Measurements from ENCODE around the gene TNP1. TPM values are rescaled to one million over a fixed set of nuclear protein-coding genes. Genes with fewer than 3 reads are reported as not detected.
A peak's percentile ranks its signal among the peaks of the same experiment; 100 is the strongest.

The TNP1 gene, protein sequence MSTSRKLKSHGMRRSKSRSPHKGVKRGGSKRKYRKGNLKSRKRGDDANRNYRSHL
- polyA plus RNA-seq (2013, experiment 1 of 2), result 0.15 TPM
- polyA plus RNA-seq (2013, experiment 2 of 2), result not detected

DNA sequence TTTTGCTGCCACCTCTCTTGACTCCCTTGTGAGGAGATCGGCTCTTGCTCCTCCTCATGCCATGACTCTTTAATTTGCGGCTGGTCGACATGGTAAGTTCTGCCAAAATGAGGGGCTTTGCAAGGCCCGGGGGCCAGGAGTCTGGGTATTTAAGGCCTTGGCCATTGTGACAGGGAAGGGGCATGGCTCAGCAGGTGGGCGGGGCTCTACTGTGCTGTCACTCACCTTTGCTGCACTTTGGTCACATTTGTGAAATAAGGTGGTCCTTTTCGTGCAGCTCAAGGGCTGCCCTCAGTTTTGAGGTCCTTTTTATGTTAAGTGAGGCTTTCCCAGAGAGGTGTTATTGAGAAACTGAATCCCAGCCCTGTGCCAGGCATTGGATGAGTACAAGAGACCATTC is at the start of gene TNP1:
Gene TNP1 (minus strand): TSS at position 121 of the 400 bp plus-strand sequence. CDS start 30 bp downstream, at position 91.
- Histone ChIP-seq H3K23ac (ENCODE audit: low read depth, low read length, poor library complexity) (no peak within 1 kb of the TSS), H2AK5ac (ENCODE audit: low read depth, low read length) (no peak within 1 kb of the TSS), H3K18ac (ENCODE audit: low read length) (peak within 1 kb of the TSS; percentile 57), H3K4ac (ENCODE audit: low read length) (no peak within 1 kb of the TSS), H4K8ac (ENCODE audit: low read depth, low read length) (no peak within 1 kb of the TSS), H2BK120ac (ENCODE audit: low read depth, low read length) (no peak within 1 kb of the TSS), H3K27me3 (ENCODE audit: control insufficient read depth in 3 of 3, insufficient read depth in 3 of 3, low read depth in 1 of 3, low read length in 3 of 3) (no peaks in the 10 kb centered on the region), H3K14ac (ENCODE audit: low read length) (no peak within 1 kb of the TSS), H3K4me2 (ENCODE audit: insufficient read depth, low read length, poor library complexity, severe bottlenecking) (no peak within 1 kb of the TSS), H3K27ac (replicated peaks; ENCODE audit: low read length) (no peak within 1 kb of the TSS), H3K79me1 (ENCODE audit: low read depth, low read length) (no peaks in the 10 kb centered on the region), H3K36me3 (replicated peaks in 1 of 2; ENCODE audit: control insufficient read depth in 2 of 2, insufficient read depth in 2 of 2, low read length in 2 of 2) (no peaks in the 10 kb centered on the region), H3K9me3 (replicated peaks in 1 of 2; ENCODE audit: control insufficient read depth in 2 of 2, insufficient read depth in 1 of 2, low read depth in 1 of 2, low read length in 2 of 2) (no peaks in the 10 kb centered on the region), H2BK12ac (ENCODE audit: low read length) (no peak within 1 kb of the TSS), H3K9ac (ENCODE audit: low read depth, low read length, poor library complexity) (no peak within 1 kb of the TSS), H2BK15ac (ENCODE audit: low read length) (peak within 1 kb of the TSS; percentile 32), H2BK5ac (ENCODE audit: low read length) (no peak within 1 kb of the TSS), H3K4me3 (ENCODE audit: low read length in 2 of 2) (no peak within 1 kb of the TSS), H4K91ac (ENCODE audit: low read depth, low read length, poor library complexity) (no peak within 1 kb of the TSS), H2AFZ (ENCODE audit: low read length) (no peak within 1 kb of the TSS), H3K4me1 (ENCODE audit: control insufficient read depth in 2 of 2, insufficient read depth in 1 of 2, low read depth in 1 of 2, low read length in 2 of 2) (peaks cover 21 to 26% of the 10 kb centered on the region in 2 donors)
- no peak for DNase-seq (ENCODE audit: low spot score)
- WGBS, 2 donors (ENCODE audit: extremely low coverage in 2 of 2, insufficient read length in 2 of 2, insufficient replicate concordance in 1 of 2), result no CpG with 5 or more reads among the region's 6 CpGs

DNA sequence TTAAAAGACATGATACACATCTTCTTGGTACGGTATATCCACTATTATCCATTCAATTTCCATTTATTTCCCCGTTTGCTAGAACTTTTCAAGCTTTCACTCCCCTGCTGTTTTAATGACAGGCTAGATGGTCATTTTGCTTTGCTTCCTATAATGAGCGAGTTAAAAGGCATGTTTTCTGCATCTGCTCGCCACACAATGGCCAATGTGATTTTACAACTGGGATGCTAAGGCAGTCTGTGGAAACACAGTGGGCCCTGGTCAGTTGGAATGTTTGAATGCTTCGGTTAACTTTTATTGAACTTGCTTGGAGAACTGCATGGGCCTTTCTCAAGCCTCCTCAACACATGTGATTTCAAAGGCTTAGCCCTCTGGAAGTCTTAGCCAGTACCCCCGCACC is 48.4 kb upstream of the TNP1 start:
- Histone ChIP-seq H3K9me3 (replicated peaks in 1 of 2; ENCODE audit: control insufficient read depth in 2 of 2, insufficient read depth in 1 of 2, low read depth in 1 of 2, low read length in 2 of 2) (peaks cover 3 to 14% of the 10 kb centered on the region in 2 donors), H2BK12ac (ENCODE audit: low read length) (no peak overlapping the region), H3K23ac (ENCODE audit: low read depth, low read length, poor library complexity) (no peak overlapping the region), H2BK15ac (ENCODE audit: low read length) (no peak overlapping the region), H4K8ac (ENCODE audit: low read depth, low read length) (no peak overlapping the region), H3K4me3 (ENCODE audit: low read length in 2 of 2) (no peak overlapping the region), H2AK5ac (ENCODE audit: low read depth, low read length) (no peak overlapping the region), H3K27me3 (ENCODE audit: control insufficient read depth in 3 of 3, insufficient read depth in 3 of 3, low read depth in 1 of 3, low read length in 3 of 3) (no peaks in the 10 kb centered on the region), H3K4me2 (ENCODE audit: insufficient read depth, low read length, poor library complexity, severe bottlenecking) (no peak overlapping the region), H2BK120ac (ENCODE audit: low read depth, low read length) (no peak overlapping the region), H4K91ac (ENCODE audit: low read depth, low read length, poor library complexity) (no peak overlapping the region), H3K9ac (ENCODE audit: low read depth, low read length, poor library complexity) (no peak overlapping the region), H2BK5ac (ENCODE audit: low read length) (no peak overlapping the region), H2AFZ (ENCODE audit: low read length) (peak overlapping the region; percentile 57), H3K36me3 (replicated peaks in 1 of 2; ENCODE audit: control insufficient read depth in 2 of 2, insufficient read depth in 2 of 2, low read length in 2 of 2) (no peaks in the 10 kb centered on the region), H3K4me1 (ENCODE audit: control insufficient read depth in 2 of 2, insufficient read depth in 1 of 2, low read depth in 1 of 2, low read length in 2 of 2) (peaks cover 10 to 11% of the 10 kb centered on the region in 2 donors), H3K79me1 (ENCODE audit: low read depth, low read length) (no peaks in the 10 kb centered on the region), H3K27ac (replicated peaks; ENCODE audit: low read length) (peak overlapping the region; percentile 40), H3K4ac (ENCODE audit: low read length) (no peak overlapping the region), H3K14ac (ENCODE audit: low read length) (no peak overlapping the region), H3K18ac (ENCODE audit: low read length) (no peak overlapping the region)
- no CpG with 5 or more reads among the region's 6 CpGs for WGBS, 2 donors (ENCODE audit: extremely low coverage in 2 of 2, insufficient read length in 2 of 2, insufficient replicate concordance in 1 of 2)
- DNase-seq (ENCODE audit: low spot score), result no peak

DNA sequence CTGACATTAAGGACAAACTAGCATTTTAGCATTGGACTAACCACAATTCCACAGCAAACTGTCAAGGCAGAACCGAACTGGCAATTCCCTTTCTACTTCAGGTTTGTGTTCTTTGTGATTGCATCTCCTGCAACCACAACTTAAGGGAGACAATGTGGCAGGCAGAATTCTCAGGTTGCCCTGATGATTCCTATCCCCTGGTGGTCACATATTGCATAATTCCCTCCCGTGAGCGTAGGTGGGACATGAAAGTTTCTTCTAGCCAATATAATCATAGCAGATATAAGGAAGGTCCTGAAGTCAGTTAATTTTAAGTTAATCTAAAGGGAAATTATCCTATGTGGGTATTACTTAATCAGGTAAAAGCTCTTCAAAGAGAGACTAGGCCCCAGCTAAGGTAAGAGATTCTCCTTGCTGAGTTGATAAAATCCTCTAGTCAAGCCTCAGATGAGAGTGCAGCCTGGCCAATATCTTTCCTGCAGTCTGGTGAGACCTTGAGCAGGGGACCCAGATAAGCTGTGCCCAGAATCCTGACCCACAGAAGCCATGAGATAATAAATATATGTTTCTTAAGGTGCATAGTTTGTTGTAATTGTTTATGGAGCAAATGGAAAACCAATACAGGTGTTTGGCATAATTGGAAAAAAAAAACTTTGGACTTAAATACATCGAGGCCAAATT is 45.9 kb upstream of the TNP1 start:
- Histone ChIP-seq H2BK5ac (ENCODE audit: low read length) (no peak overlapping the region), H3K27ac (replicated peaks; ENCODE audit: low read length) (no peak overlapping the region), H3K4me3 (ENCODE audit: low read length in 2 of 2) (no peak overlapping the region), H2AFZ (ENCODE audit: low read length) (no peak overlapping the region), H2BK12ac (ENCODE audit: low read length) (no peak overlapping the region), H4K91ac (ENCODE audit: low read depth, low read length, poor library complexity) (no peak overlapping the region), H3K14ac (ENCODE audit: low read length) (no peak overlapping the region), H3K27me3 (ENCODE audit: control insufficient read depth in 3 of 3, insufficient read depth in 3 of 3, low read depth in 1 of 3, low read length in 3 of 3) (no peaks in the 10 kb centered on the region), H3K79me1 (ENCODE audit: low read depth, low read length) (no peaks in the 10 kb centered on the region), H3K9ac (ENCODE audit: low read depth, low read length, poor library complexity) (no peak overlapping the region), H2AK5ac (ENCODE audit: low read depth, low read length) (no peak overlapping the region), H3K4me1 (ENCODE audit: control insufficient read depth in 2 of 2, insufficient read depth in 1 of 2, low read depth in 1 of 2, low read length in 2 of 2) (peaks cover 11 to 16% of the 10 kb centered on the region in 2 donors), H2BK15ac (ENCODE audit: low read length) (no peak overlapping the region), H3K9me3 (replicated peaks in 1 of 2; ENCODE audit: control insufficient read depth in 2 of 2, insufficient read depth in 1 of 2, low read depth in 1 of 2, low read length in 2 of 2) (peaks cover 4 to 20% of the 10 kb centered on the region in 2 donors), H3K23ac (ENCODE audit: low read depth, low read length, poor library complexity) (no peak overlapping the region), H3K4ac (ENCODE audit: low read length) (no peak overlapping the region), H3K36me3 (replicated peaks in 1 of 2; ENCODE audit: control insufficient read depth in 2 of 2, insufficient read depth in 2 of 2, low read length in 2 of 2) (no peaks in the 10 kb centered on the region), H3K18ac (ENCODE audit: low read length) (no peak overlapping the region), H4K8ac (ENCODE audit: low read depth, low read length) (no peak overlapping the region), H2BK120ac (ENCODE audit: low read depth, low read length) (no peak overlapping the region), H3K4me2 (ENCODE audit: insufficient read depth, low read length, poor library complexity, severe bottlenecking) (no peak overlapping the region)
- DNase-seq (ENCODE audit: low spot score), result no peak
- WGBS, 2 donors (ENCODE audit: extremely low coverage in 2 of 2, insufficient read length in 2 of 2, insufficient replicate concordance in 1 of 2), result no CpG with 5 or more reads among the region's 4 CpGs

DNA sequence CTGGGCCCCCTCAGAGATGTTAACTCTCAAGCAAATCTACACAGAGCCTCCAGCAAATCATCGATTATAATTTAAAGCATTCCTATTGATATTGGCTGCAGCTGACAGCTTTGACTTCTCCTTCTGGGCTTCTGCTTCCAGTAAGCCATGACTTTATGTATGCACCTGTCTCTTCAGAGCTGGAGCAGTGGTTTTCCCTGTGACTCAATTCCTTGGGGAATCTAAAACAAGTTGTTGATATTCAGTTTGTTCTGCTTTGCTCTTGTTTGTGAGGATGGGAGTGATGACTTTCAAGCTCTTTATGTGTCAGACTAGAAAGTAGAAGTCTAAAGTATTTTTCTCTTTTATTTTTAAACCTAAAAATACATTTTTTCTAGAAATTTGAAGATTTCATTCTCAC is 45.1 kb upstream of the TNP1 start:
- Histone ChIP-seq H3K36me3 (replicated peaks in 1 of 2; ENCODE audit: control insufficient read depth in 2 of 2, insufficient read depth in 2 of 2, low read length in 2 of 2) (no peaks in the 10 kb centered on the region), H2AK5ac (ENCODE audit: low read depth, low read length) (no peak overlapping the region), H3K14ac (ENCODE audit: low read length) (no peak overlapping the region), H2BK120ac (ENCODE audit: low read depth, low read length) (no peak overlapping the region), H3K4me2 (ENCODE audit: insufficient read depth, low read length, poor library complexity, severe bottlenecking) (no peak overlapping the region), H3K18ac (ENCODE audit: low read length) (no peak overlapping the region), H2BK15ac (ENCODE audit: low read length) (no peak overlapping the region), H3K4me3 (ENCODE audit: low read length in 2 of 2) (no peak overlapping the region), H2BK12ac (ENCODE audit: low read length) (no peak overlapping the region), H3K4me1 (ENCODE audit: control insufficient read depth in 2 of 2, insufficient read depth in 1 of 2, low read depth in 1 of 2, low read length in 2 of 2) (peaks cover 11 to 16% of the 10 kb centered on the region in 2 donors), H3K9ac (ENCODE audit: low read depth, low read length, poor library complexity) (no peak overlapping the region), H2AFZ (ENCODE audit: low read length) (no peak overlapping the region), H3K27ac (replicated peaks; ENCODE audit: low read length) (no peak overlapping the region), H3K9me3 (replicated peaks in 1 of 2; ENCODE audit: control insufficient read depth in 2 of 2, insufficient read depth in 1 of 2, low read depth in 1 of 2, low read length in 2 of 2) (peaks cover 4 to 20% of the 10 kb centered on the region in 2 donors), H3K23ac (ENCODE audit: low read depth, low read length, poor library complexity) (no peak overlapping the region), H3K79me1 (ENCODE audit: low read depth, low read length) (no peaks in the 10 kb centered on the region), H3K27me3 (ENCODE audit: control insufficient read depth in 3 of 3, insufficient read depth in 3 of 3, low read depth in 1 of 3, low read length in 3 of 3) (no peaks in the 10 kb centered on the region), H4K8ac (ENCODE audit: low read depth, low read length) (no peak overlapping the region), H2BK5ac (ENCODE audit: low read length) (no peak overlapping the region), H3K4ac (ENCODE audit: low read length) (no peak overlapping the region), H4K91ac (ENCODE audit: low read depth, low read length, poor library complexity) (no peak overlapping the region)
- DNase-seq (ENCODE audit: low spot score), result no peak
- no CpG with 5 or more reads among the region's 1 CpG for WGBS, 2 donors (ENCODE audit: extremely low coverage in 2 of 2, insufficient read length in 2 of 2, insufficient replicate concordance in 1 of 2)

Measured in neuronal stem cell (in vitro differentiated cells).